Spinal cord (tissue), 10 donors: ENCODE results near the gene CBFA2T2. TPM values are rescaled to one million over a fixed set of nuclear protein-coding genes. Genes with fewer than 3 reads are reported as not detected.

Source experiments
- DNase-seq, 6 donors: peaks; one replicate each; pipeline versions ENCODE4 v3.0.0 to v3.0.0-alpha.2; 2013 to 2015; ENCODE audit warnings: low spot score in 6 of 6, low read depth in 4 of 6
- H3K27ac ChIP-seq: one replicate; pipeline ENCODE4 v1.5.1; 2013; ENCODE audit warnings: low read depth, low read length, control low read depth
- H3K27me3 ChIP-seq: one replicate; pipeline ENCODE4 v1.6.1; 2013; ENCODE audit warnings: low read length; ENCODE audit not compliant: control insufficient read depth, insufficient read depth
- H3K36me3 ChIP-seq: one replicate; pipeline ENCODE4 v1.6.1; 2013; ENCODE audit warnings: low read length; ENCODE audit not compliant: control insufficient read depth, insufficient read depth
- H3K4me1 ChIP-seq: one replicate; pipeline ENCODE4 v1.6.1; 2013; ENCODE audit warnings: low read length; ENCODE audit not compliant: control insufficient read depth, insufficient read depth
- H3K4me3 ChIP-seq: one replicate; pipeline ENCODE4 v1.5.1; 2013; ENCODE audit warnings: low read depth, low read length, control low read depth
- H3K9me3 ChIP-seq: one replicate; pipeline ENCODE4 v1.6.1; 2013; ENCODE audit warnings: low read length; ENCODE audit not compliant: control insufficient read depth, insufficient read depth
- WGBS: methylation state at CpG from one replicate; pipeline ENCODE4 v1.1.5; 2013; ENCODE audit warnings: missing lambda C conversion rate; ENCODE audit not compliant: insufficient coverage; 5-methylcytosine and 5-hydroxymethylcytosine counted together
- polyA plus RNA-seq, 2 donors: library from polyadenylated mRNA; unstranded; fragments of 120-200 nt; gene quantifications; one replicate each; pipeline ENCODE4 v1.2.1, GENCODE V29; 2013; ENCODE audit not compliant: insufficient read length in 2 of 2
- total RNA-seq, 2 donors: library from RNA; depleted of rRNA in 1 of 2; stranded (reverse); fragments of 120-200 nt in 1 of 2; fragments of >200 nt in 1 of 2; gene quantifications; one replicate each; pipeline versions ENCODE4 v1.2.3 to v1.2.4, GENCODE V29; 2013 to 2014
- donor health status: healthy.

CBFA2T2 gene
- total and polyA plus RNA-seq, 4 donors, result 14.5 to 33.3 (median 19.1) TPM

DNA sequence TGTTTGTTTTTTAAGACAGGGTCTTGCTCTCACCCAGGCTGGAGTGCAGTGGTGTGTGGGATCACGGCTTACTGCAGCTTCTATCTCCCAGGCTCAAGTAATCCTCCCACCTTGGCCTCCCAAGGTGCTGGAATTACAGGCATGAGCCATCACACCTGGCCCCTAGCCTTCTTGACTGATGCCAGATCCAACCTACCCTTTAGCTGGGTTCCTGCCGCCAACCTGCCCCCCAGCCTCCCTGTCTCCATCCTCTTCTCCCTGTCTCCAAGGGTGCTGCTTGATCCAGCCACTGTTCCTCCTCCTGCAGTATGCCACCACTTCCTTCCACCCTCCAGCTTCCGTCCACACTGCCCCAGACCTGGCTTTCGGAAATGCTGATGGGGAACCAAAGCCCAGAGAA lies 169.0 kb downstream of the CBFA2T2 start:
- Histone ChIP-seq H3K9me3 (no peaks in the 10 kb centered on the region), H3K27me3 (no peaks in the 10 kb centered on the region), H3K36me3 (peaks cover 51% of the 10 kb centered on the region), H3K27ac (no peak overlapping the region), H3K4me3 (no peak overlapping the region), H3K4me1 (peaks cover 15% of the 10 kb centered on the region)
- no peak for DNase-seq
- WGBS, result 92% methylated on average over 4 of the region's 4 CpGs

DNA sequence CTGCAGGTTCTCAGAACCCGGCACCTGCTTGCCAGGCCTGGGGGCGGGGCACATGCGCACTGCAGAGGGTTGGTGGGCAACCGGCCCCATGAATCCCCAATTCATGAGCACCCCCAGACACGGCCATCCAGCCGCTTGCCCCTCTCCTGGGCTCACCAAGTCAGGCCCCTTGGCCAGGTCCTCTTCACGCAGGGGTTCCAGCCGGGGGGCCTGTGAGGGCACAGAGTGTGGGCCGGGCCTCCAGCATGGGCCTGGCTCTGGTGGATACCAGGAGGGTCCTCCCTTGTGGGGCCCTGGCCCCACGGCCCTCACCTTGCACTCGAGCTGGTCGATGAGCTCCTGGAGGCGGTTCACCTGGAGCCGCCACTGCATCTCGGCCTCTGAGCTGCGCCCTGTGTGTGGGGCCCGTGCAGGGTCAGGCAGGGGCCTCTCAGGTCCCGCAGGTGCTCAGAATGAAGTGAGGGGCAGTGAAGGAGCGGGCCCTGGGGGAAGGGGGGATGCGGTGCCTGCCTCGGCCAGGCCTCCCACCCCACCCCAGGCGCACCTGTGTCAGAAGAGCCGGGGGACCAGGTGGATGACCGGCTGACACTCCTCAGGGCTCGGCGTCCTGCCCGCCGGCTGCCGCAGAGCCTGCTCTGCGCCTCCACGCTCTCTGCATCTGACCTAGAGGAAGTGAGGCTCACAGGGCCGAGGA lies 169.6 kb downstream of the CBFA2T2 start:
- Histone ChIP-seq H3K9me3 (no peaks in the 10 kb centered on the region), H3K36me3 (peaks cover 51% of the 10 kb centered on the region), H3K4me3 (no peak overlapping the region), H3K27me3 (no peaks in the 10 kb centered on the region), H3K27ac (no peak overlapping the region), H3K4me1 (peaks cover 21% of the 10 kb centered on the region)
- 95% methylated on average over 28 of the region's 32 CpGs for WGBS
- DNase-seq, result no peak

DNA sequence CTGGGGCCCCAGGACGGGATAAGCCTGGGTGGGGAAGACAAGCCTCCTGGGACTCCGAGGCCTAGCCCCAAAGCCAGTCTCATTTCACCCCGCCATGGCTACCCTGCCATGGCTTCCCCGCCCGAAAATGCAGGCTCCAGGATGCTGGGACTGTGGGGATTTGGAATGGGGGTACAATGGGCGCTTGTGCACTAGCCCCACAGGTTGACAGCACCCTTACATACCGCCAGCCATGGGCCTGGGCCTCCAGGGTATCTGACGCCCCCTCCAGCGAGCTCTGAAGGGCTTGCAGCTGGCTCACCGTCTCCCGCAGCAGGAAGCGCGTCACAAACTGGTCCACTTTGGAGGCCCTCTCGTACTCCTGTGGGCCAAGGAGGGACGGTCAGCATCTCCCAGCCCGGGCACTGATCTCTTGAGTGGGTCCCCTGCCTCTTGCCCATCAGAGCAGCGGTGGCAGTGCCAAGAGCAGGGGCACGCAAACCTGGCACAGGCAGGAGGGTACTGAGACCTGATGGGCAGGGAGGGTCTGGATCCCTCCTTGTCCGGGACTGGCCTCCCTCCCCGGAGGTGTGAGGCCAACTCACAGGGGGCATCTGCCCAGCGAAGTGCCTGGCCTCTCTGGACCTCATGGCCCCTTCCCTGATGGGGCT lies 170.3 kb downstream of the CBFA2T2 start:
- no peak overlapping the region for H3K4me3 ChIP-seq
- no peak for DNase-seq
- H3K36me3 ChIP-seq, result peaks cover 51% of the 10 kb centered on the region
- WGBS, result 95% methylated on average over 20 of the region's 21 CpGs
- no peak overlapping the region for H3K27ac ChIP-seq
- H3K27me3 ChIP-seq, result no peaks in the 10 kb centered on the region
- H3K9me3 ChIP-seq, result no peaks in the 10 kb centered on the region
- H3K4me1 ChIP-seq, result peaks cover 25% of the 10 kb centered on the region

DNA sequence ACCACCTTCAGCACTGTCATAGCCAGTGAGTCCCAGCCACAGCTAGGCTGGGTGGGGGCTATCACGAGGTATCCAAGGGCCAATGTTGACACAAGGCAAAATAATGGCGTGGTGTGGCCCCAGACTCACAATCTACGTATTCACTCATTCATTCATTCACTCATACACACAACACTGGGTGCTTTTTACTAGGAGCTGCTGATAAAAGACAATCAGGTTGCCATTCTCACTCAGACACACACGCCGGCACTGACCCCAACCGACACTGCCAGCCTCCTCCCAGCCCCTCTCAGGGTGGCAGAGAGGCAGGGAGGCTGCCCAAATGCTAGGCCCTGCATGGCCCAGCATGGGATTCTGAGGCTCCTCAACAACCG lies 170.8 kb downstream of the CBFA2T2 start:
- peaks cover 51% of the 10 kb centered on the region for H3K36me3 ChIP-seq
- peaks cover 25% of the 10 kb centered on the region for H3K4me1 ChIP-seq
- H3K4me3 ChIP-seq, result no peak overlapping the region
- no peak for DNase-seq
- 85% methylated on average over 7 of the region's 7 CpGs for WGBS
- H3K27me3 ChIP-seq, result no peaks in the 10 kb centered on the region
- no peaks in the 10 kb centered on the region for H3K9me3 ChIP-seq
- H3K27ac ChIP-seq, result no peak overlapping the region

DNA sequence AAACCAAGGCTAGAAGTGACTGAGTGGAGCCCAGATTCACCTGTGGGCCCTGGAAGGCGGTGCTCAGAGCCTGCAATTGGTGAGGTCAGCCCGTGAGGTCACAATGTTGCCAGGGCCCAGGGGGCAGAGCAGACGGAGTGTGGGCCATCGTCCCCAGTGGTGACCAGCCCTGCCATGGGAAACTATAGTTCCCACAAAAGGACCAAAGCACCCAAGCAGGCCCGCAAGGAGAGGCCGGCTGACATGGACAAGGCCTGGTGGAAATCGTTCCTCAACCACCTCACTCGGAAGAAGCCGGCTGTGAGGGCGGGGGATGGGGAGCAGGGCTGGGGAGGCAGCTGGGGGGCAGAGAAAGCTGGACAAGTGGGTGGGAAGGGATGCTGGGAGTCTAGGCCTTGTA lies 172.3 kb downstream of the CBFA2T2 start, which contains the start of gene C20orf144:
Gene C20orf144 (plus strand): TSS at position 156 of the 400 bp plus-strand sequence. CDS start 19 bp downstream, at position 175.
- no peaks in the 10 kb centered on the region for H3K9me3 ChIP-seq
- 96% methylated on average over 7 of the region's 10 CpGs for WGBS
- H3K4me3 ChIP-seq, result peak within 1 kb of the TSS; percentile 79
- H3K27me3 ChIP-seq, result no peaks in the 10 kb centered on the region
- H3K4me1 ChIP-seq, result peaks cover 36% of the 10 kb centered on the region
- DNase-seq, result no peak
- H3K36me3 ChIP-seq, result peaks cover 36% of the 10 kb centered on the region
- peak within 1 kb of the TSS; percentile 89 for H3K27ac ChIP-seq

DNA sequence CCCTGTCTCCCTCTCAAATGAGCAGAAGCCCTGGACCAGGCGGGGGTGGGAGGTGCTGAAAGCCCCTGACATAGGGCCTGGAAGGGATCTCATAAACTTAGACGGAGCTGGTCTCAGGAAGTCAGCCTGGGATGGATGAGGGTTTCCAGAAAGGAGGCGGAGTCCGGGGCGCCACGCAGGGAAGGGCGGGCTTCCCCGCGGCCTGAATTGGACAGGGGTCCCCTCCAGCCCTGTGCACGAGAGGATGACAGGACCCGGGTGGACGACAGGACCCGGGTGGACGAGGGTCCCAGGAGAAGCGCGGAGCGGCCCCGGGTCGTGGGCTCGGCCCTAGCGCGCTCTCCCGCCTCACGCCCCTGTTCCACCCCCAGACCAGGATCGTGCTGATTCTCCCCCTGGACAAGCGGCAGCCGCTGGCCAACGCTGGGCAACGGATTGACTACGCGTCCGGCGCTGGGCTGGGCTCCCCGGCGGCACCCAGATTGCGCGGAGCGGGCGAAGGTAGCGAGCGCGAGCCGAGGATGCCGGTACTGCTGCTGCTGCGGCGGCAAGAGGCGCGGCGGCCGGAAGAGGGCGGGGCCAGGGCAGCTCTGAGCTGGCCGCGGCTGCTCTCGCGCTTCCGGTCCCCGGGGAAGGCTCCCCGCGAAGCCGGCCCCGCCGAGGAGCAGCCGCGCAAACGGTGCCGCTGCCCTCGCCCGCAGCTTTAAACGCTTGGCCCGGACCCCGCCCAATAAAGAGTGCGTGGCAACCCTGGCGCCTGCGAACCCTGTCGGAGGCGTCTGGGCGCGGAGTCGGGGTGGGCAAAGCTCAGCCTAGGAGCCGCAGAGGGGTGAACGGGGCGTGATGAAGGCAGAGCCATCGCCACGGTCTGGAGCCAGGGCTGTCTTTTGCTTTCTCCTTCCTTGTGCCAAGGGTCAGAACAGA lies 173.5 kb downstream of the CBFA2T2 start:
- H3K4me3 ChIP-seq, result peak overlapping the region; percentile 79
- peaks cover 48% of the 10 kb centered on the region for H3K4me1 ChIP-seq
- no peaks in the 10 kb centered on the region for H3K9me3 ChIP-seq
- H3K27me3 ChIP-seq, result no peaks in the 10 kb centered on the region
- H3K36me3 ChIP-seq, result peaks cover 28% of the 10 kb centered on the region
- peak overlapping the region; percentile 90 for H3K27ac ChIP-seq
- WGBS, result under 1% methylated on average over 83 of the region's 84 CpGs
- DNase-seq, result peak in 3 of 6 donors; percentile 65 to 92 (median 91)

DNA sequence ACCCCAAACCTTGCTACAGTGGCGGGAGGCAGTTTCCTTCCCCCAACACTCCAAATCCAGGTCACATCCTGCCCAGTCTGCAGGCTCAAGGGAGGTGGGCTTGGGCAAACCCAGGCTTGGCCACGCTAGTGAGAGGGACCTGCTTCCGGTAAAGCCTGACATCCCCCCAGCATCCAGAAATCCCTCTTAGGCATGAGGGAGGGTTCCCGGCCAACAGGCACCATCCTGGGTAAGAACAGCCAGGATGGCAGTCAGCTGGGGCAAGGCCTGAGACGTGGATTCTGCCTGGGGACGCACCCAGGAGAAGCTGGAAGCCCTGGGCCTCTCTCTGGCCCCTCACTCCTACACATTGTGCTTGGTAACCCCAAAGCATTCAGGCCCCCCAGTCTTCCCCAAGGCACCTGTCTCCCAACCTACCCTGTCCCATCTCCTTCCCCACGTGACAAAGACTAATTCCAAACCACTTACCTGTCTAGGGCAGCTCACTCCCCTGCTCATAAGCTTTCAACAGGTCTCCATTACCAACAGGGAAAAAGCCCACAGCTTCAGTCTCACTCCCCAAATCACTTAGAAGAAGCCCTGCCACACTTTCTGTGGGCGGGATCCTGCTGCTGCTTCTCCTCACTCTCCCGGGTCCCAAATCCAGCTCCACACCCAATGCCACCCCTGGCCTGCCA lies 174.3 kb downstream of the CBFA2T2 start:
- peak overlapping the region; percentile 79 for H3K4me3 ChIP-seq
- H3K27ac ChIP-seq, result peak overlapping the region; percentile 90
- WGBS, result 39% methylated on average over 9 of the region's 9 CpGs
- H3K9me3 ChIP-seq, result no peaks in the 10 kb centered on the region
- DNase-seq, result no peak
- H3K36me3 ChIP-seq, result peaks cover 22% of the 10 kb centered on the region
- no peaks in the 10 kb centered on the region for H3K27me3 ChIP-seq
- peaks cover 52% of the 10 kb centered on the region for H3K4me1 ChIP-seq

DNA sequence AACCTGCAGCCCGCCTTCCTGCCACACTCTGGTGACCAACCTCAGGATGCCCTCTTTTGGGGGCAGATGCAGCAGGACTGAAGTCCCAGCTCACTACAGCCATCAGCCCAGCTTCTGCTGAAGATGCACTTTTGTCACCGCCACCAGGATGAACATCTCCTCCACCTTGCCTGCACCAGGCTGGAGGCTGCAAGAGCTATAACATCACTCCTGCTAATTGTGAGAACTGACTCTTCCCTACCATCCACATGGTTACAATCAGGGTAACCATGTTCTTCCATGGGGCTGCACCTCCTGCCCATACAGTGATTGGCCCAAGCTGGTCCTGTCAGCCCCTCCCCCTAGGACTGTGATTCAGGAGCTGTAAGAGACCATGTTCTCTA lies 174.9 kb downstream of the CBFA2T2 start:
- H3K27me3 ChIP-seq, result no peaks in the 10 kb centered on the region
- no peak overlapping the region for H3K4me3 ChIP-seq
- no peak overlapping the region for H3K27ac ChIP-seq
- H3K9me3 ChIP-seq, result no peaks in the 10 kb centered on the region
- no peak for DNase-seq
- H3K36me3 ChIP-seq, result peaks cover 22% of the 10 kb centered on the region
- 97% methylated on average over 2 of the region's 2 CpGs for WGBS
- H3K4me1 ChIP-seq, result peaks cover 52% of the 10 kb centered on the region
